H9 (cell line): Measurements from ENCODE around the gene SEMA5A. TPM values are rescaled to one million over a fixed set of nuclear protein-coding genes. Genes with fewer than 3 reads are reported as not detected.

Source experiments
- DNase-seq: peaks from one replicate; pipeline ENCODE4 v3.0.0-alpha.2; 2017
- H2AFZ ChIP-seq: one replicate; pipeline ENCODE4 v1.6.1; 2013; ENCODE audit warnings: mild to moderate bottlenecking, low read length, control low read depth, moderate library complexity
- H2AK5ac ChIP-seq: 2 replicates; pipeline ENCODE4 v1.6.1; 2013; ENCODE audit warnings: low read length, control low read depth, mixed read lengths; ENCODE audit not compliant: insufficient read length
- H2BK120ac ChIP-seq: one replicate; pipeline ENCODE4 v1.6.1; 2013; ENCODE audit warnings: low read depth, mild to moderate bottlenecking, low read length, control low read depth, inconsistent platforms; ENCODE audit not compliant: poor library complexity, severe bottlenecking
- H2BK12ac ChIP-seq: 2 replicates; pipeline ENCODE4 v1.6.1; 2013; ENCODE audit warnings: low read length, control low read depth, mixed read lengths, low read depth; ENCODE audit not compliant: insufficient read length
- H2BK15ac ChIP-seq: 2 replicates; pipeline ENCODE4 v1.6.1; 2013; ENCODE audit warnings: low read depth, low read length, control low read depth
- H2BK20ac ChIP-seq: one replicate; pipeline ENCODE4 v1.6.1; 2013; ENCODE audit warnings: low read depth, mild to moderate bottlenecking, low read length, control low read depth, inconsistent platforms; ENCODE audit not compliant: poor library complexity, severe bottlenecking
- H2BK5ac ChIP-seq: 2 replicates; pipeline ENCODE4 v1.6.1; 2013; ENCODE audit warnings: low read length, control low read depth, mixed read lengths; ENCODE audit not compliant: insufficient read length
- H3K14ac ChIP-seq: 2 replicates; pipeline ENCODE4 v1.6.1; 2013; ENCODE audit warnings: low read length, control low read depth; ENCODE audit not compliant: insufficient read depth
- H3K18ac ChIP-seq: 2 replicates; pipeline ENCODE4 v1.6.1; 2013; ENCODE audit warnings: low read depth, mild to moderate bottlenecking, mixed read lengths, low read length, control low read depth; ENCODE audit not compliant: insufficient read length
- H3K23ac ChIP-seq: 2 replicates; pipeline ENCODE4 v1.6.1; 2013; ENCODE audit warnings: low read length, control low read depth, mixed read lengths, low read depth; ENCODE audit not compliant: insufficient read length
- H3K23me2 ChIP-seq: 2 replicates; pipeline ENCODE4 v1.6.1; 2013; ENCODE audit warnings: low read depth, mild to moderate bottlenecking, mixed read lengths, low read length, control low read depth; ENCODE audit not compliant: insufficient read length, poor library complexity, severe bottlenecking
- H3K27ac ChIP-seq: 2 replicates; pipeline ENCODE4 v1.5.1; 2013; ENCODE audit warnings: low read length, control low read depth, mixed read lengths, low read depth; ENCODE audit not compliant: insufficient read length
- H3K27me3 ChIP-seq: 2 replicates; pipeline ENCODE4 v1.6.1; 2013; ENCODE audit warnings: low read length, control low read depth, inconsistent platforms; ENCODE audit not compliant: insufficient read depth
- H3K4ac ChIP-seq: 2 replicates; pipeline ENCODE4 v1.6.1; 2013; ENCODE audit warnings: low read depth, mild to moderate bottlenecking, control low read depth, inconsistent platforms, low read length, moderate library complexity
- H3K4me1 ChIP-seq: 2 replicates; pipeline ENCODE4 v1.6.1; 2013; ENCODE audit warnings: low read length, control low read depth, inconsistent platforms; ENCODE audit not compliant: insufficient read depth
- H3K4me2 ChIP-seq: 2 replicates; pipeline ENCODE4 v1.6.1; 2013; ENCODE audit warnings: low read length, control low read depth, mixed read lengths; ENCODE audit not compliant: insufficient read length, insufficient read depth
- H3K56ac ChIP-seq: 2 replicates; pipeline ENCODE4 v1.6.1; 2013; ENCODE audit warnings: low read depth, mild to moderate bottlenecking, mixed read lengths, low read length, control low read depth; ENCODE audit not compliant: insufficient read length
- H3K79me1 ChIP-seq: 2 replicates; pipeline ENCODE4 v1.6.1; 2013; ENCODE audit warnings: low read depth, mild to moderate bottlenecking, moderate library complexity, low read length, control low read depth, inconsistent platforms; ENCODE audit not compliant: insufficient read depth, poor library complexity, severe bottlenecking
- H3K79me2 ChIP-seq: 2 replicates; pipeline ENCODE4 v1.6.1; 2013; ENCODE audit warnings: low read length, control low read depth, inconsistent platforms; ENCODE audit not compliant: insufficient read depth
- H3K9ac ChIP-seq: 2 replicates; pipeline ENCODE4 v1.6.1; 2013; ENCODE audit warnings: low read length, control low read depth, mixed read lengths; ENCODE audit not compliant: insufficient read length; ENCODE audit errors: extremely low read depth
- H3K9me3 ChIP-seq: one replicate; pipeline ENCODE4 v1.6.1; 2013; ENCODE audit warnings: low read depth, low read length, inconsistent platforms; ENCODE audit not compliant: control insufficient read depth
- H3T11ph ChIP-seq: one replicate; pipeline ENCODE4 v1.6.1; 2013; ENCODE audit warnings: mild to moderate bottlenecking, low read length, control low read depth, inconsistent platforms
- H4K20me1 ChIP-seq: one replicate; pipeline ENCODE4 v1.6.1; 2013; ENCODE audit not compliant: control insufficient read depth, insufficient read length, insufficient read depth
- H4K5ac ChIP-seq: 2 replicates; pipeline ENCODE4 v1.6.1; 2013; ENCODE audit warnings: low read depth, mild to moderate bottlenecking, mixed read lengths, low read length, control low read depth; ENCODE audit not compliant: insufficient read length
- H4K8ac ChIP-seq: replicated peaks from 2 replicates; pipeline ENCODE4 v1.6.1; 2013; ENCODE audit warnings: low read length, control low read depth, mixed read lengths, low read depth; ENCODE audit not compliant: insufficient read length
- H4K91ac ChIP-seq: 2 replicates; pipeline ENCODE4 v1.6.1; 2013; ENCODE audit warnings: low read depth, mild to moderate bottlenecking, moderate library complexity, mixed read lengths, low read length, control low read depth; ENCODE audit not compliant: insufficient read length
- H3K27ac Mint-ChIP-seq, 3 experiments: 2 replicates in 2 of 3; 3 replicates in 1 of 3; pipeline ENCODE4 v1.8.0; 2020 to 2021; ENCODE audit warnings: mixed read lengths in 3 of 3, mild to moderate bottlenecking in 1 of 3, moderate library complexity in 1 of 3
- H3K27me3 Mint-ChIP-seq: 2 replicates; pipeline ENCODE4 v1.8.0; 2021; ENCODE audit warnings: low read depth, mild to moderate bottlenecking, moderate library complexity, mixed read lengths
- H3K36me3 Mint-ChIP-seq, 3 experiments: 2 replicates in 2 of 3; 3 replicates in 1 of 3; pipeline ENCODE4 v1.8.0; 2020 to 2021; ENCODE audit warnings: low read depth in 3 of 3, mixed read lengths in 3 of 3; ENCODE audit not compliant: insufficient read depth in 1 of 3
- H3K4me1 Mint-ChIP-seq, 2 experiments: 2 replicates each; pipeline ENCODE4 v1.8.0; 2020; ENCODE audit warnings: mixed read lengths in 2 of 2
- H3K4me3 Mint-ChIP-seq, 2 experiments: 2 replicates in 1 of 2; 3 replicates in 1 of 2; pipeline ENCODE4 v1.8.0; 2020 to 2021; ENCODE audit warnings: mild to moderate bottlenecking in 2 of 2, mixed read lengths in 2 of 2, moderate library complexity in 1 of 2
- H3K9me3 Mint-ChIP-seq, 2 experiments: 2 replicates in 1 of 2; 3 replicates in 1 of 2; pipeline ENCODE4 v1.8.0; 2020; ENCODE audit warnings: mild to moderate bottlenecking in 2 of 2, mixed read lengths in 2 of 2, moderate library complexity in 1 of 2
- WGBS: extraction: QIAGEN DNeasy Blood & Tissue Kit; methylation state at CpG from one replicate; pipeline ENCODE4 v1.1.7; 2013; ENCODE audit warnings: missing lambda C conversion rate, low lambda C conversion rate, mixed read lengths; ENCODE audit not compliant: insufficient read length; ENCODE audit errors: extremely low coverage; 5-methylcytosine and 5-hydroxymethylcytosine counted together
- total RNA-seq: library from RNA; stranded (reverse); gene quantifications from 2 replicates; pipeline ENCODE4 v1.2.1, GENCODE V29; 2021
- TF ChIP-seq, protein P1 (sequence below): fragments of 200-600 bp; sonication (generic); conservative IDR thresholded peaks from 3 replicates; pipeline ENCODE4 v1.8.0; 2021; ENCODE audit warnings: antibody characterized with exemption, mild to moderate bottlenecking

SEMA5A gene
- total RNA-seq, 1 experiment from 2014 or later, result 4.3 TPM

DNA sequence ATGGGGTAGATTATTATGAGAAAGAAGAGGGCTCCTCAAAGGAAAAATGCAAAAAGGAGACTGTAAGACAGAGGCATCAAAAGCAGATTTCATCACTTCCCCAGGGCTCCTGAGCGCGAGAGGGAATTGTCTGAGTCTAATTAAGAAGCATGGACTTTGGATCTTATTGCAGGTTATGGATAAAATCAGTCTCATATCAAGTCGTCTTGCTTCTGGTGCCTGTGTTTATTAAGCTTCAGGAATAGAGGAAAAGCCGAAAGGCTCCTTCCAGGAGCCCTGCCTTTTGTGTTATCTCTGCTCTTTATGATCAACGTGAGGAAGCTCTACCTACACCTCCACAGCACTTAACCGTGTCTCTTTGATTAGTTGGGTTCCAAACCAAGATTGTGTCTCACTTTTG is 25.0 kb upstream of the SEMA5A start:
- Histone ChIP-seq H4K5ac (no peak overlapping the region), H2BK120ac (no peak overlapping the region), H3K56ac (no peak overlapping the region), H4K20me1 (no peaks in the 10 kb centered on the region), H4K8ac (no peak overlapping the region), H3K79me2 (no peaks in the 10 kb centered on the region), H2AFZ (no peak overlapping the region), H3K4me2 (no peak overlapping the region), H3K23me2 (no peaks in the 10 kb centered on the region), H3K23ac (no peak overlapping the region), H3T11ph (no peak overlapping the region), H3K4ac (no peak overlapping the region), H3K79me1 (no peaks in the 10 kb centered on the region), H3K9me3 (no peaks in the 10 kb centered on the region), H3K27me3 (no peaks in the 10 kb centered on the region), H2AK5ac (no peak overlapping the region), H3K14ac (no peak overlapping the region), H3K18ac (no peak overlapping the region), H2BK12ac (no peak overlapping the region), H4K91ac (no peak overlapping the region), H2BK5ac (no peak overlapping the region), H3K27ac (no peak overlapping the region), H2BK20ac (no peak overlapping the region), H2BK15ac (no peak overlapping the region), H3K4me1 (no peaks in the 10 kb centered on the region), H3K9ac (no peak overlapping the region)
- Mint-ChIP-seq H3K36me3 (no peaks in the 10 kb centered on the region; a peak in 1 of 7 replicates), H3K4me1 (no peaks in the 10 kb centered on the region), H3K27ac (no peak overlapping the region), H3K4me3 (no peak overlapping the region), H3K9me3 (no peaks in the 10 kb centered on the region), H3K27me3 (peaks cover 1% of the 10 kb centered on the region; the same call in 1 of the 2 replicates)
- DNase-seq, result no peak
- TF ChIP-seq, protein P1, sequence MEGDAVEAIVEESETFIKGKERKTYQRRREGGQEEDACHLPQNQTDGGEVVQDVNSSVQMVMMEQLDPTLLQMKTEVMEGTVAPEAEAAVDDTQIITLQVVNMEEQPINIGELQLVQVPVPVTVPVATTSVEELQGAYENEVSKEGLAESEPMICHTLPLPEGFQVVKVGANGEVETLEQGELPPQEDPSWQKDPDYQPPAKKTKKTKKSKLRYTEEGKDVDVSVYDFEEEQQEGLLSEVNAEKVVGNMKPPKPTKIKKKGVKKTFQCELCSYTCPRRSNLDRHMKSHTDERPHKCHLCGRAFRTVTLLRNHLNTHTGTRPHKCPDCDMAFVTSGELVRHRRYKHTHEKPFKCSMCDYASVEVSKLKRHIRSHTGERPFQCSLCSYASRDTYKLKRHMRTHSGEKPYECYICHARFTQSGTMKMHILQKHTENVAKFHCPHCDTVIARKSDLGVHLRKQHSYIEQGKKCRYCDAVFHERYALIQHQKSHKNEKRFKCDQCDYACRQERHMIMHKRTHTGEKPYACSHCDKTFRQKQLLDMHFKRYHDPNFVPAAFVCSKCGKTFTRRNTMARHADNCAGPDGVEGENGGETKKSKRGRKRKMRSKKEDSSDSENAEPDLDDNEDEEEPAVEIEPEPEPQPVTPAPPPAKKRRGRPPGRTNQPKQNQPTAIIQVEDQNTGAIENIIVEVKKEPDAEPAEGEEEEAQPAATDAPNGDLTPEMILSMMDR, result no peak
- no CpG with 5 or more reads among the region's 6 CpGs for WGBS
